Activated T-helper 2 cell treated with anti-CD3 and anti-CD28 coated beads, Interferon-gamma antibody, Interleukin-2, Interleukin-4, amounts not matched to agents 10 μg/mL and 5 μg/mL and 100 μg/mL, durations not matched to agents 14 hours and 24 hours and 36 hours (primary cell): ENCODE data around the gene AGAP1. TPM values are rescaled to one million over a fixed set of nuclear protein-coding genes. Genes with fewer than 3 reads are reported as not detected.

Source experiments
- DNase-seq: peaks from one replicate; pipeline ENCODE4 v3.0.0; 2021; ENCODE audit warnings: low spot score
- H3K27ac Mint-ChIP-seq: one replicate; pipeline ENCODE4 v1.8.0; 2021; ENCODE audit warnings: mixed read lengths
- H3K27me3 Mint-ChIP-seq: one replicate; pipeline ENCODE4 v1.8.0; 2021; ENCODE audit warnings: low read depth, mixed read lengths
- H3K36me3 Mint-ChIP-seq: one replicate; pipeline ENCODE4 v1.8.0; 2021; ENCODE audit warnings: low read depth, mixed read lengths
- H3K4me1 Mint-ChIP-seq: one replicate; pipeline ENCODE4 v1.8.0; 2021; ENCODE audit warnings: low read depth, mixed read lengths
- H3K4me3 Mint-ChIP-seq: one replicate; pipeline ENCODE4 v1.8.0; 2021; ENCODE audit warnings: low read depth, mild to moderate bottlenecking, moderate library complexity, mixed read lengths
- H3K9me3 Mint-ChIP-seq: one replicate; pipeline ENCODE4 v1.8.0; 2021; ENCODE audit warnings: mixed read lengths
- intact Hi-C: fragments of 100-400 bp; cut with micrococcal nuclease; formaldehyde crosslinking; loops from one replicate; pipeline ENCODE4 v1.15.1; 2023
- total RNA-seq: library from RNA; stranded (reverse); gene quantifications from 2 replicates; pipeline ENCODE4 v1.2.3, GENCODE V29; 2022

AGAP1 gene
- total RNA-seq, 1 donor from 2014 or later: 1.8 TPM

DNA sequence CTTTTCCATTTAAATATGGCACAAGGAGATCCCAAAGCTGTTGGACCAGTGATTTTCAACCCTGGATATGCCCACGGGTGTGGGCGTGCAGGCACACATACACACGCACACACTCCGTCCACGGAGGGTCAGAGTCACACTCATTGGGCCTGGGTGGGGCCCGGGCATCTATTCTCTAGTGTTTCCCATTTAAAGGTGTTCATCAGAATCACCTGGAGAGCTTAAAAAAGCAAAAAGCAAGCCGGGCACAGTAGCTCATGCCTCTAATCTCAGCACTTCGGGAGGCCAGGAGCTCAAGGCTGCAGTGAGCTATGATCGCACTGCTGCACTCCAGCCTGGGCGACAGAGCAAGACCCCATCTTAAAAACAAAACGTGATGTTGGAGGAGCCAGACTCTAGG, 345.4 kb downstream of the AGAP1 start:
- no peaks in the 10 kb centered on the region for H3K9me3 Mint-ChIP-seq
- H3K4me3 Mint-ChIP-seq: no peak overlapping the region
- H3K36me3 Mint-ChIP-seq: no peaks in the 10 kb centered on the region
- no peaks in the 10 kb centered on the region for H3K27me3 Mint-ChIP-seq
- intact Hi-C loops: no loop called here
- H3K4me1 Mint-ChIP-seq: no peaks in the 10 kb centered on the region
- no peak overlapping the region for H3K27ac Mint-ChIP-seq
- DNase-seq: no peak

DNA sequence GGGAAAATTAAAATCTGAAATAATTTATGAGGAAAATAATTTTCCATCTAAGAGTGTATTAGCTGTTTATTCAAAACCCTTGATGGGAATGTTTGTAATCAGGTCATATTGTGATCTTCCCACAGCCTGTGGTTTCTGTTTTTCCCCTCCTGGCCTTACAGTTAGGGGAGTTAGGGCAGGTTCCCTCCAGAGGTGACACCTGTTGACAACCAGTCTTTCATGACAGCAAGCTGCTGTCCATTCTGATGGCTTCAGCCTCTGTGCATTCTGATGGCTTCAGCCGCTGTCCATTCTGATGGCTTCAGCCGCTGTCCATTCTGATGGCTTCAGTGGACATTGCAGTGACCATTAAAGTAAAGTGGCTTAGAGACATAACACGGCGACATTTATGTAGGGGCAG, 346.1 kb downstream of the AGAP1 start:
- intact Hi-C loops: no loop called here
- Mint-ChIP-seq H3K27me3 (no peaks in the 10 kb centered on the region), H3K36me3 (no peaks in the 10 kb centered on the region), H3K9me3 (no peaks in the 10 kb centered on the region), H3K27ac (no peak overlapping the region), H3K4me3 (no peak overlapping the region), H3K4me1 (no peaks in the 10 kb centered on the region)
- DNase-seq: no peak

DNA sequence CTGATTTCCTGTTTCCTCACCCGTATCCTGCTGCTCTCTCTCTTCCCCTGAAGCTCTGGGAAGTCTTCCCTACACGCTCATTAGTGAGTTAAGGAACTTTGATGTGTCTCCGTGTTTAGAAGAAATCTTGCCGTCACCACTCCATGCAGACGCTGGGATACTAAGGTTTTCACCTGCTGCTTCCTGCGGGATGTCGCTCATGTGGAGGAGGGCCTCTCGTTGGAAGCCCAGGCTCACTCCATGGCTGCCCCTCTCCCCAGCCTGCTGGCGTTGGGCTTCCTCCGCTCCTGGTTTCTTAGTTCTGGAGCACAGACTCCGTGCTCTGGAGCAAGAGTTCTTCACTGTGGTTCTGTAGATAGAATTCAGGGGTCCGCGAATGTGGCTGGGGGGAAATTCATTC, 348.0 kb downstream of the AGAP1 start:
- DNase-seq: no peak
- Mint-ChIP-seq H3K27me3 (no peaks in the 10 kb centered on the region), H3K36me3 (no peaks in the 10 kb centered on the region), H3K4me1 (no peaks in the 10 kb centered on the region), H3K9me3 (no peaks in the 10 kb centered on the region), H3K27ac (no peak overlapping the region), H3K4me3 (no peak overlapping the region)
- intact Hi-C loops: no loop called here

DNA sequence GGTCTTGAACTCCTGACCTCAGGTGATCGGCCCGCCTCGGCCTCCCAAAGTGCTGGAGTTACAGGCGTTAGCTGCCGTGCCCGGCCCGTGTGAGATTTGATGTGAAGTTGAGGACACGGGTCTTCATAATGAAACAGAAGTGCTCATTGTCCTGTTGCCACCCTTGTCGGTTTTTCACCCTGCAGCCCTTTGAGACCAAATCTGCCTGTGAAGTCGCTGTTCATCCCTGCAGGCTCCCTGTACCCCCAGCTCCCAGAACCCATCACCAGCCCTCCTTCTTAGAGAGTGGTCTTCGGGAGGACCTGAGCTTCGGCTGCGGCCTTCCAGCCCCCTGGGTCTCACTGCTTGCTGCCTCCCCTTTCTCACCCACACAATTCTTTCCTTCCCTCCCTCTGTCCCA, 349.1 kb downstream of the AGAP1 start:
- H3K27ac Mint-ChIP-seq: no peak overlapping the region
- intact Hi-C loops: no loop called here
- H3K9me3 Mint-ChIP-seq: no peaks in the 10 kb centered on the region
- H3K4me3 Mint-ChIP-seq: no peak overlapping the region
- no peaks in the 10 kb centered on the region for H3K27me3 Mint-ChIP-seq
- H3K36me3 Mint-ChIP-seq: no peaks in the 10 kb centered on the region
- DNase-seq: no peak
- no peaks in the 10 kb centered on the region for H3K4me1 Mint-ChIP-seq

DNA sequence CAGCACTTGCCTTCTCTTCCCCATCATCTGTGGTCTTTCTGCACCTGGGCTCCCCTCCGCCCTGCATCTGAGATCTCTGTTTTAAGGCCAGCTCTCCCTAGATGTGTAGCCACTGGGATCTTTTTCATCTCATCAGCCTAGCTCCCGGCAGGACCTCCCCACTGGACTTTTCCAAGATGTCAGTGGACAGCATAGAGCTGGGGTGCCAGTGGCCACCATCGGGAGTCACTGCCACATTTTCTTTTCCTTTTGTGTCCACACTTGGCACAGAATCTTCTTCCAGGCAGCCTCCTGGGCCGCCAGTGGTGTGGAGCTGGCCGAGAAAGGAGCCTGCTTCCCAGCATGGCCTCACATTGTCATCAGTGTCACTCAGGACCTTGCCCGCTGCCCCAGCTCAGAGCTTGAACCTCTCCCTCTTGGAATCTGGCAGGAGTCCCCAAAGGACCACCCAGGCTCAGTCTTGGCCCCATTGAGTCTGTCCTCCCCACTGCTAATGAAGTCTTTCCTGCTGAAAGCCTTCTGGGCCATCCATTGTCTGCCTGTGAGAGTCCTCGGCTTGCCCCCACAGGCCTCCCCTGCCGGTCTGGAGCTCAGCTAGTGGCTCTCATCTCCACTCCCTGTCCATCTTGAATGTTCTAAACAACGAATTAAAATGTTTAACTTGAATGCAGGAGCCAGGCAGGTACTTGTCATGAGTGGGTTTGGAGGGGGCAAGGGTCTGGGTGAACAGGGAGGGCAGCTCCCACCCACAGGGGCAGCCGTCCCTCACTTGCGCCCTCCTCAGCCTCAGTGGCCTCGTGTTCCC, 349.9 kb downstream of the AGAP1 start:
- H3K27ac Mint-ChIP-seq: no peak overlapping the region

DNA sequence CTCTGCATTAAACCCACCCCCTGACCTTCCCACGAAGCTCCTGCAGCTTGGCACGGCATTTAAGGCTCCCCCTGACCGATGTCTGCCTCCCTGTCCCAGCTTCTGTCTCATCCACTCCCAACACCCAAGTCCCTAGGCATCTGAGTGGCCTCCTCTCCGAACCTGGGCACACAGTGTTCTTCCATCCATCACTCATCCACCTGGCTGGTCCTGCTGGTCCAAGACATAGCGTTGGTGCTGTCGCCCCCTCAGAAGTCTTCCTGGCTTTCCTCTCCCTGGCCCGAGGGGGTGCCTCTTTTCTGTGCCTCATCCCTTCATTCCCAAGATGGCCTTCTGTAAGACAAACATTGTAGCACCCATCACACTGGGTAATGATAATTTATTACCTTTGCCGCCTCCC, 350.7 kb downstream of the AGAP1 start:
- no peak overlapping the region for H3K27ac Mint-ChIP-seq
- H3K27me3 Mint-ChIP-seq: no peaks in the 10 kb centered on the region
- no peaks in the 10 kb centered on the region for H3K9me3 Mint-ChIP-seq
- no peak overlapping the region for H3K4me3 Mint-ChIP-seq
- H3K4me1 Mint-ChIP-seq: no peaks in the 10 kb centered on the region
- H3K36me3 Mint-ChIP-seq: no peaks in the 10 kb centered on the region
- intact Hi-C loops: no loop called here
- DNase-seq: no peak

More for the DNA sequence above, 349.9 kb downstream of the AGAP1 start:
- Mint-ChIP-seq H3K4me1 (no peaks in the 10 kb centered on the region), H3K27me3 (no peaks in the 10 kb centered on the region), H3K36me3 (no peaks in the 10 kb centered on the region), H3K9me3 (no peaks in the 10 kb centered on the region), H3K4me3 (no peak overlapping the region)
- intact Hi-C loops: no loop called here
- DNase-seq: no peak

DNA sequence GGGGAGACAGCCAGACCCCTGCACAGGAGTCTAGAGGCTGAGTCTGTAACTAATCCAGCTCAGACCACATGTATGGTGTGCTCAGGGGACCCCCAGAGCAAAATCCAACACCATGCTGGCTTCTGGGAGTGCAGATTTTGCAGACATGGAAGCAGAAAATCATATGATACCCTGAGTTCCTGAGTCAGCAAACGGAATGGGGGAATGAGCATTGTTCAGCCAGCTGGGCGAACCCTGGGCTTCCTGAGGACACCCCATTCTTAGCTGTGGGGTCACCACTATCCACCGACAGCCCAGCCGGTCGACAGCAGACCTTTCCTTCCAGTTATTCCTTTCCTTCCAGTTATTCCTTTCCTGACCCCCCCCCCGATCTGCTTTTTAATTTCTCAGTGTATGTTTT, 351.4 kb downstream of the AGAP1 start:
- Mint-ChIP-seq H3K27me3 (no peaks in the 10 kb centered on the region), H3K4me1 (no peaks in the 10 kb centered on the region), H3K36me3 (no peaks in the 10 kb centered on the region), H3K4me3 (no peak overlapping the region), H3K9me3 (no peaks in the 10 kb centered on the region), H3K27ac (no peak overlapping the region)
- intact Hi-C loops: no loop called here
- no peak for DNase-seq

DNA sequence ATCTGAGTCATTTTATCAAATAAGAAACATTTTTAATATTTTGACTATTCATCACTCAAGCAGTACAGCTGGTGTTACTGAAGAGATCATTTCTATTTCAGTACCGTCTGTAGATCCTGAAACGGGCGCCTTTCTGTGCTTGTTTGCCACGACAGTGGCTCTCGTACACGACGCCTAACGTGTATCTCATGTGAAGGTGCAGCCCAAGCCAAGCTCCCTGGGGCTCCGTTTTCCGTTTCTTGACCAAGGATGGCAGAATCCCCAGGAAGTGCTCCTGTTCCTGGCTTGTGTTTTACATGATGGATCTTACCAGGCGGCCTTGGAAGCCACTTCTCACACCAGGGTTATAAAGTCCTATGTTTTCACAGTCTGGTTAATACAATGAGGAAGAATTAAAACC, 353.7 kb downstream of the AGAP1 start:
- Mint-ChIP-seq H3K36me3 (no peaks in the 10 kb centered on the region), H3K9me3 (no peaks in the 10 kb centered on the region), H3K4me3 (no peak overlapping the region), H3K4me1 (no peaks in the 10 kb centered on the region), H3K27ac (no peak overlapping the region), H3K27me3 (no peaks in the 10 kb centered on the region)
- intact Hi-C loops: no loop called here
- no peak for DNase-seq

DNA sequence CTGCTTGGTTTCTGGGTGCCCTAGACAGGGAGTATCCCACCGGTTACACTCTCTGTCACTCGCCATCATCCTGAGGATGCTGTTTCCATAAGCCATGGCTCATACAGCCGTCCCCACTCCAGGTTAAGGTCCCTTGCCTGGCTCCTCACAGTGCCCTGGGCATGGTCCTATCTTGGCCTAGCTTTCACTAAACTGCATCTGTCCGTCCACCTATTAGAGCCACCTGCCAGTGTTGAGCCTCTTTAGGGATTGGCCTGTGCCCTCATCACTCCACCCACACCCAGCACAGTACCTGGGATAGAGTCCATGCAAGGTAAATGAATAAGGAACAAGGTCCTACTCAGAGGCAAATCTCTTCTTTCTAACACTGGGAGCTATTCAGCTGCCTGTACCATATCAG, 354.2 kb downstream of the AGAP1 start:
- H3K36me3 Mint-ChIP-seq: no peaks in the 10 kb centered on the region
- H3K4me3 Mint-ChIP-seq: no peak overlapping the region
- no peak for DNase-seq
- no peaks in the 10 kb centered on the region for H3K4me1 Mint-ChIP-seq
- no peak overlapping the region for H3K27ac Mint-ChIP-seq
- intact Hi-C loops: no loop called here
- H3K27me3 Mint-ChIP-seq: no peaks in the 10 kb centered on the region
- H3K9me3 Mint-ChIP-seq: no peaks in the 10 kb centered on the region

DNA sequence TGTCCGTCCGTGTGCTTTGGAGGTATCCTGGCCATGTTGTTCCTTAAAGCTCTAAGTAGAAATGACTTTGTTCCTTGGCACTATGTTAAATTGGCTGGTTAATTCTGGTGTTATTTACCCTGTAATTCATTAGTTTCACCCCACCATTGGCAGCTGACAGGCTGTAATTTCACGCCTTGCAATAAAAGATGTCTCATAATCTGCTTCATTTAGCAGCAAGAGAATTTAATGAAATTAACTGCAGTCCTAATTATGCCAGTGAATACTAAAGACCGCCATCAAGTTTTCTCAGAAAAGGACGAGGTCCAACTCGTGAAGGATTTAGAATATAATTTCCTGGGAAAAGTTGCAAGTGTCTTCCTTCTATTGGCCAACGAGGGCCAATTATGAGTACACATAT, 355.1 kb downstream of the AGAP1 start:
- Mint-ChIP-seq H3K27me3 (no peaks in the 10 kb centered on the region), H3K9me3 (no peaks in the 10 kb centered on the region), H3K4me3 (no peak overlapping the region), H3K36me3 (no peaks in the 10 kb centered on the region), H3K4me1 (no peaks in the 10 kb centered on the region), H3K27ac (no peak overlapping the region)
- DNase-seq: no peak
- intact Hi-C loops: no loop called here

DNA sequence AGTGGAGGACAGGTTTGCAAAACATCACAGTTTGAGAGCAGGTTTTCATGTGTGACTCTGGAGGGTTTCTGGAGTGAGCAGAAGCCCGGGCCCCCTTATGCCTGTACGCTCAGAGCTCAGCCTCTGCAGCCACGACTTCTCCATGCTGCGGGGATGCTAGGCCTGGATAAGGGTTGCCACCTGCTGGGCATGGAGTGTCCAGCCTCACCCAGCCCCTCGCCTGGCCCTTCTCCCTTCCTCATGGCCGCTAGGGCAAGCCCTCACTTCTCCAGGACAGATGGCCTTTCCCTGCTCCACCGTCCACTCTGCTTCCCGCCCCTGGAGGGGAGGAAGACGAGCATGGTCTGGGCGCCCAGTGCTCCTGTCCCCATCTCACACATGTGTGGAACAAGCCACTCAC, 355.6 kb downstream of the AGAP1 start:
- DNase-seq: no peak
- Mint-ChIP-seq H3K9me3 (no peaks in the 10 kb centered on the region), H3K27me3 (no peaks in the 10 kb centered on the region), H3K4me1 (no peaks in the 10 kb centered on the region), H3K4me3 (no peak overlapping the region), H3K27ac (no peak overlapping the region), H3K36me3 (no peaks in the 10 kb centered on the region)
- intact Hi-C loops: no loop called here

DNA sequence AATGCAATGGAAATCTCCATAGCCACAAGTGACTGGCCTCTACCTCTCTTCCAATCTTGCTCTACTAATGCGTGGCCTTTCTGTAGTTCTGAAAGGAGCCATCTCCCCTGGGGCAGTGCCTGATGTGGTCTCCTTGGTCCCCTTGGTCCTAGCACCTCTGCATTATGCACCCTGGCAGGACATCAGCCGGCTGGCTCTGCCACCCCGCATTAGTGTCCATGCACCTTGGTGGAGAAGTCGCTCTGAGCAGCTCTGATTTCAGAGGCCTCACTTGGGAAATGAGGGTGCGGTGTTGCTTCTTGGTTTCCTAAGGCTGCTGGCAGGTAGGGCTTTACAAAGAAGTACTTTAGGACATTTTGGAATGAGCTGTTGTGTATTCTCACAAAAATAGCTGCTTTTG, 356.4 kb downstream of the AGAP1 start:
- H3K27me3 Mint-ChIP-seq: no peaks in the 10 kb centered on the region
- H3K4me1 Mint-ChIP-seq: no peaks in the 10 kb centered on the region
- DNase-seq: no peak
- H3K27ac Mint-ChIP-seq: no peak overlapping the region
- H3K4me3 Mint-ChIP-seq: no peak overlapping the region
- H3K9me3 Mint-ChIP-seq: no peaks in the 10 kb centered on the region
- H3K36me3 Mint-ChIP-seq: no peaks in the 10 kb centered on the region
- intact Hi-C loops: no loop called here

DNA sequence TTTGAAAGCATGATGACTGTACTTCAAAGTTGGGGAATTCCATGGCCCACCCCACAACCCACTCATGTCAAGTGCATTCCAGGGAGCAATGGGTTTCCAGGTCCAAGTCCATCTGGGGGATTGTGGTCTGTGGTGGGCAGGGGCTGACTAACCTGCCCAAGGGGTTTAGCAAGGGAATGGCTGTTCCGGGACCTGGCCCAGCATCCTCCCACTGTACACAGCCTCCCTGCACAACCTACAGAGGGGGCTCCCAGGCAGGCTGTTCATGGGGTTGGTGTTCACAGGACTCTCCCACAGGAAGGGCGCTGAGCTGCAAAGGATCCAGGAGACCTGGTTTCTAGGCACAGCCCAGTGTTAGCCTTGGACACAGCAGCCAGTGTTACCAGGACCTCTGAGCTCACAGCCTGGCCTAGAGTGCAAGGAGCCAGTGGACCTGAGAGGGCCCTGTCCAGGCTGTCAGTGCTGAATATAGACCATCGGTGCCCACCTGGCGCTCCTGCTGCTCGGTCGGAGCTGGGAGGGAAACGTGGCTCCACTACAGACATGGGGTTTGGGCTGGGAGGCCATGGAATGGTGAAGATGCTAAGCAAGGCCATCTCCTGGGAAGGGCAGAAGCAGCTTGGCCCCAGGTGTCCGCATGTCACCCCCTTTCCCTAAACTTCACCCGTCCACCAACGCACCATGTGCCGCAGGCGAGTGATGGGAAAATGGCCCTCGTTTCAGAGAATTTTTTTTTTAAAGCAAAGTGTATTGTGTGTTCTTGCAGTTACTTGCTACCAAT, 357.1 kb downstream of the AGAP1 start:
- Mint-ChIP-seq H3K9me3 (no peaks in the 10 kb centered on the region), H3K36me3 (no peaks in the 10 kb centered on the region), H3K4me1 (no peaks in the 10 kb centered on the region), H3K4me3 (no peak overlapping the region), H3K27ac (no peak overlapping the region), H3K27me3 (no peaks in the 10 kb centered on the region)
- no peak for DNase-seq
- intact Hi-C loops: no loop called here
